Measurements from ENCODE around the gene MAP3K14. TPM values are rescaled to one million over a fixed set of nuclear protein-coding genes. Genes with fewer than 3 reads are reported as not detected.

The MAP3K14 gene
- total RNA-seq, 1 experiment from 2014 or later = 16.8 TPM

GRCh38 chr17:45361976-45362375, 45.2 kb upstream of the MAP3K14 start:
- ATAC-seq (no peak), DNase-seq (no peak)
- Histone ChIP-seq H3K27me3 (ENCODE audit: low read length) (no peaks in the 10 kb centered on the region), H3K9me3 (ENCODE audit: low read length) (no peaks in the 10 kb centered on the region), H3K4me2 (ENCODE audit: low read length) (no peak overlapping the region), H3K9ac (ENCODE audit: low read length) (no peak overlapping the region), H2AFZ (ENCODE audit: low read length) (no peak overlapping the region), H4K20me1 (ENCODE audit: low read length) (no peaks in the 10 kb centered on the region), H3K36me3 (ENCODE audit: low read depth, low read length) (no peaks in the 10 kb centered on the region), H3F3A (ENCODE audit: low read length, unreplicated experiment) (no peaks in the 10 kb centered on the region), H3K4me3 (ENCODE audit: low read length) (no peak overlapping the region), H3K79me2 (ENCODE audit: low read length) (no peaks in the 10 kb centered on the region), H3K4me1 (ENCODE audit: insufficient read depth, low read length) (no peaks in the 10 kb centered on the region), H3K27ac (ENCODE audit: low read length) (no peak overlapping the region), H3K9me2 (replicated peaks; ENCODE audit: low read length) (no peaks in the 10 kb centered on the region)
- TF ChIP-seq, protein P1, sequence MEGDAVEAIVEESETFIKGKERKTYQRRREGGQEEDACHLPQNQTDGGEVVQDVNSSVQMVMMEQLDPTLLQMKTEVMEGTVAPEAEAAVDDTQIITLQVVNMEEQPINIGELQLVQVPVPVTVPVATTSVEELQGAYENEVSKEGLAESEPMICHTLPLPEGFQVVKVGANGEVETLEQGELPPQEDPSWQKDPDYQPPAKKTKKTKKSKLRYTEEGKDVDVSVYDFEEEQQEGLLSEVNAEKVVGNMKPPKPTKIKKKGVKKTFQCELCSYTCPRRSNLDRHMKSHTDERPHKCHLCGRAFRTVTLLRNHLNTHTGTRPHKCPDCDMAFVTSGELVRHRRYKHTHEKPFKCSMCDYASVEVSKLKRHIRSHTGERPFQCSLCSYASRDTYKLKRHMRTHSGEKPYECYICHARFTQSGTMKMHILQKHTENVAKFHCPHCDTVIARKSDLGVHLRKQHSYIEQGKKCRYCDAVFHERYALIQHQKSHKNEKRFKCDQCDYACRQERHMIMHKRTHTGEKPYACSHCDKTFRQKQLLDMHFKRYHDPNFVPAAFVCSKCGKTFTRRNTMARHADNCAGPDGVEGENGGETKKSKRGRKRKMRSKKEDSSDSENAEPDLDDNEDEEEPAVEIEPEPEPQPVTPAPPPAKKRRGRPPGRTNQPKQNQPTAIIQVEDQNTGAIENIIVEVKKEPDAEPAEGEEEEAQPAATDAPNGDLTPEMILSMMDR (conservative IDR thresholded peaks at IDR 0.05; ENCODE audit: low read depth, low read length) = no peak
- intact Hi-C loops (cut with micrococcal nuclease) = no loop called here
- BruUV-seq (replicated peaks) = no TSS peak
- POLR2A ChIA-PET (ENCODE audit: unreplicated experiment) = no interaction called here
- CTCF ChIA-PET = no interaction called here

DNA sequence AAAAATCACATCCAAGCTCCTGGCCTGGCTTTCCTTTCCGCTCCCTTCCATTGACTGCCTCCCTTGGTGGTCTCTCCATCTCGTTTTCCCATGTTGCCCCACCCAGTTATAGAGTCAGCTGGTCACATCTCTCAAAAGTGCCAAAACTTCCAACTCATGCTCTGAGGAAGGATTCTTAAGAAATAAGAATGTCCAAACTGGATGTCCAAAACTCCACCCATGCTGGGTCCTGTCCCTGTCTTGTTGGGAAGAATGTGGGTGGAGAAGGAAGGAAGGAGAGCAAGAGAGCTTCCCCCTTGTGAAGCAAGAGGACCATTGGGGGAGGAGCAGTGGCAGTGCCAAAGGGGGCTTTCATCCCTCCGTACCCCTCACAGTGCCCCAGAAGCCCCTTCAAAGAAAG, 44.6 kb upstream of the MAP3K14 start:
- ChIA-PET CTCF (no interaction called here), POLR2A (ENCODE audit: unreplicated experiment) (no interaction called here)
- H4K20me1 ChIP-seq (ENCODE audit: low read length) = no peaks in the 10 kb centered on the region
- BruUV-seq (replicated peaks) = no TSS peak
- no peaks in the 10 kb centered on the region for H3K9me3 ChIP-seq (ENCODE audit: low read length)
- H3K27ac ChIP-seq (ENCODE audit: low read length) = no peak overlapping the region
- H3K27me3 ChIP-seq (ENCODE audit: low read length) = no peaks in the 10 kb centered on the region
- no peak overlapping the region for H2AFZ ChIP-seq (ENCODE audit: low read length)
- TF ChIP-seq, protein P1 (conservative IDR thresholded peaks at IDR 0.05; ENCODE audit: low read depth, low read length) = no peak
- TF ChIP-seq EZH2 (IDR thresholded peaks at IDR 0.05; ENCODE audit: low read length, unreplicated experiment) (no peak), EZH2phosphoT487 (IDR thresholded peaks at IDR 0.05; ENCODE audit: borderline replicate concordance, low read length) (no peak)
- no peaks in the 10 kb centered on the region for H3K9me2 ChIP-seq (replicated peaks; ENCODE audit: low read length)
- no peak overlapping the region for H3K9ac ChIP-seq (ENCODE audit: low read length)
- DNase-seq (no peak), ATAC-seq (no peak)
- H3K36me3 ChIP-seq (ENCODE audit: low read depth, low read length) = no peaks in the 10 kb centered on the region
- no peaks in the 10 kb centered on the region for H3F3A ChIP-seq (ENCODE audit: low read length, unreplicated experiment)
- H3K79me2 ChIP-seq (ENCODE audit: low read length) = no peaks in the 10 kb centered on the region
- no peaks in the 10 kb centered on the region for H3K4me1 ChIP-seq (ENCODE audit: insufficient read depth, low read length)
- no peak overlapping the region for H3K4me3 ChIP-seq (ENCODE audit: low read length)
- H3K4me2 ChIP-seq (ENCODE audit: low read length) = no peak overlapping the region
- intact Hi-C loops (cut with micrococcal nuclease) = no loop called here

GRCh38 chr17:45357364-45357997, 40.7 kb upstream of the MAP3K14 start:
- no peak overlapping the region for H3K9ac ChIP-seq (ENCODE audit: low read length)
- ChIA-PET POLR2A (ENCODE audit: unreplicated experiment) (no interaction called here), CTCF (no interaction called here)
- ATAC-seq (no peak), DNase-seq (no peak)
- H3K9me3 ChIP-seq (ENCODE audit: low read length) = no peaks in the 10 kb centered on the region
- no peaks in the 10 kb centered on the region for H3K27me3 ChIP-seq (ENCODE audit: low read length)
- no peak overlapping the region for H3K4me2 ChIP-seq (ENCODE audit: low read length)
- H3F3A ChIP-seq (ENCODE audit: low read length, unreplicated experiment) = no peaks in the 10 kb centered on the region
- H3K79me2 ChIP-seq (ENCODE audit: low read length) = no peaks in the 10 kb centered on the region
- H3K4me3 ChIP-seq (ENCODE audit: low read length) = no peak overlapping the region
- no peak overlapping the region for H3K27ac ChIP-seq (ENCODE audit: low read length)
- TF ChIP-seq EZH2 (IDR thresholded peaks at IDR 0.05; ENCODE audit: low read length, unreplicated experiment) = no peak
- TF ChIP-seq, protein P1 (conservative IDR thresholded peaks at IDR 0.05; ENCODE audit: low read depth, low read length) = no peak
- TF ChIP-seq EZH2phosphoT487 (IDR thresholded peaks at IDR 0.05; ENCODE audit: borderline replicate concordance, low read length) = no peak
- H3K36me3 ChIP-seq (ENCODE audit: low read depth, low read length) = no peaks in the 10 kb centered on the region
- intact Hi-C loops (cut with micrococcal nuclease) = no loop called here
- no peak overlapping the region for H2AFZ ChIP-seq (ENCODE audit: low read length)
- no peaks in the 10 kb centered on the region for H3K9me2 ChIP-seq (replicated peaks; ENCODE audit: low read length)
- no peaks in the 10 kb centered on the region for H4K20me1 ChIP-seq (ENCODE audit: low read length)
- H3K4me1 ChIP-seq (ENCODE audit: insufficient read depth, low read length) = no peaks in the 10 kb centered on the region
- no TSS peak for BruUV-seq (replicated peaks)
